Measurements from ENCODE around the gene CACNG3.

The CACNG3 gene

DNA sequence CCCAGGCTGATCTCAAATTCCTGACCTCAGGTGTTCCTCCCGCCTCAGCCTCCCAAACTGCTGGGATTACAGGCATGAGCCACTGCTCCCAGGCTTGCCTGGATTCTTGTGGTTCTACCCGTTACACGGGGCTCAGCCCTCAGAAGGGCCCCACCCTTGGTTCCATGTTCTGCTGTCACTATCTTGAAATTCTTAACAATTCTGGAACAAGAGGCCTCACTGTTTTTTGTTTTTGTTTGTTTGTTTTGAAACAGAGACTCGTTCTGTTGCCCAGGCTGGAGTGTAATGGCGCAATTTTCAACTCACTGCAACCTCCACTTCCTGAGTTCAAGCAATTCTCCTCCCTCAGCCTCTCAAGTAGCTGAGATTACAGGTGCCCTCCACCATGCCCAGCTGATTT is 96.6 kb downstream of the CACNG3 start:
- Histone ChIP-seq H3K27ac (ENCODE audit: low read length) (no peak overlapping the region), H3K9ac (ENCODE audit: low read length in 2 of 2) (no peak overlapping the region), H3K27me3 (ENCODE audit: control insufficient read depth in 1 of 2, insufficient read depth in 2 of 2, low read length in 2 of 2) (no peaks in the 10 kb centered on the region)

DNA sequence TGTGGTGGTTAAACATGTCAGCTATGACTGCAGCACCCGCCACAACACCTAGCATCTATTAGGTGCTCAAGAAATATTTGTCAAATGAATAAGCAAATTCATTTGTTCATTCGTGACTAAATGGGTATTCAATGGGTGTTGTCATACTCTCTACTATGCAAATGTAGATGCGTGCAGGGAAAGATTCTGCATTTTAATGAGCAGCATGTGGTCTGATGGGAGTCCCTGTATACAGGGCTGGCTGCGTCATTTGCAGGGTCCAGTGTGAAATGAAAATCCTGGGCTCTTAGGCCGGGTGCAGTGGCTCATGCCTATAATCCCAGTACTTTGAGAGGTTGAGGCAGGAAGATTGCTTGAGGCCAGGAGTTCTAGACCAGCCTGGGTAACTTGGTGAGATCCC is 97.5 kb downstream of the CACNG3 start:
- Histone ChIP-seq H3K4me1 (ENCODE audit: control insufficient read depth, insufficient read depth, low read length) (no peaks in the 10 kb centered on the region), H3K9ac (ENCODE audit: low read length in 2 of 2) (no peak overlapping the region), H3K4me3 (ENCODE audit: low read length in 2 of 2) (no peak overlapping the region), H3K27me3 (ENCODE audit: control insufficient read depth in 1 of 2, insufficient read depth in 2 of 2, low read length in 2 of 2) (no peaks in the 10 kb centered on the region), H3K9me3 (ENCODE audit: control insufficient read depth in 2 of 2, low read length in 2 of 2) (peaks cover 0 to 4% of the 10 kb centered on the region in 2 donors), H3K36me3 (ENCODE audit: control insufficient read depth in 2 of 2, insufficient read depth in 2 of 2, low read length in 2 of 2) (no peaks in the 10 kb centered on the region), H3K27ac (ENCODE audit: low read length) (no peak overlapping the region)

More for the DNA sequence above, 96.6 kb downstream of the CACNG3 start:
- Histone ChIP-seq H3K36me3 (ENCODE audit: control insufficient read depth in 2 of 2, insufficient read depth in 2 of 2, low read length in 2 of 2) (no peaks in the 10 kb centered on the region), H3K9me3 (ENCODE audit: control insufficient read depth in 2 of 2, low read length in 2 of 2) (peaks cover 0 to 4% of the 10 kb centered on the region in 2 donors), H3K4me3 (ENCODE audit: low read length in 2 of 2) (no peak overlapping the region), H3K4me1 (ENCODE audit: control insufficient read depth, insufficient read depth, low read length) (no peaks in the 10 kb centered on the region)

DNA sequence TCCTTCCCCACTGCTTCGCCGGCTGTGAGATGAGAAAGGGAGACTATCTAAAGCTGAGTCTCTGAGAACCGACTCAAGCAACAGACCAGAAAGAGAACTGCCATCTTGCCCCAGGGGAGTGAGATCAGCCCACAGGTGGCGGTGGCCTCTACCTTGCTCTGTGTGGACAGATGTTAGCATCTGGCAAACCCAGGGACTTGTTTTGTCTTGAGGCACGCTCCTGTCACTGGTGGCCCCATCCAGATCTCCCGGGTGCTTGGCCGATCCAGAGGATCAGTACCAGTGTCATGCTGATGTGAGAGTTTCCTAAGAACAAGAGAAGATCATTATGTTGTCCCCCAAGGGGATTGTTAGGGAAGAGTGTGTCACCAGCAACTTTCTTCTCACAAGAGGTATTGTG is 101.4 kb downstream of the CACNG3 start:
- Histone ChIP-seq H3K9ac (ENCODE audit: low read length in 2 of 2) (no peak overlapping the region), H3K9me3 (ENCODE audit: control insufficient read depth in 2 of 2, low read length in 2 of 2) (peaks cover 3 to 4% of the 10 kb centered on the region in 2 donors), H3K27me3 (ENCODE audit: control insufficient read depth in 1 of 2, insufficient read depth in 2 of 2, low read length in 2 of 2) (no peaks in the 10 kb centered on the region), H3K4me3 (ENCODE audit: low read length in 2 of 2) (no peak overlapping the region), H3K27ac (ENCODE audit: low read length) (no peak overlapping the region), H3K36me3 (ENCODE audit: control insufficient read depth in 2 of 2, insufficient read depth in 2 of 2, low read length in 2 of 2) (no peaks in the 10 kb centered on the region), H3K4me1 (ENCODE audit: control insufficient read depth, insufficient read depth, low read length) (no peaks in the 10 kb centered on the region)

DNA sequence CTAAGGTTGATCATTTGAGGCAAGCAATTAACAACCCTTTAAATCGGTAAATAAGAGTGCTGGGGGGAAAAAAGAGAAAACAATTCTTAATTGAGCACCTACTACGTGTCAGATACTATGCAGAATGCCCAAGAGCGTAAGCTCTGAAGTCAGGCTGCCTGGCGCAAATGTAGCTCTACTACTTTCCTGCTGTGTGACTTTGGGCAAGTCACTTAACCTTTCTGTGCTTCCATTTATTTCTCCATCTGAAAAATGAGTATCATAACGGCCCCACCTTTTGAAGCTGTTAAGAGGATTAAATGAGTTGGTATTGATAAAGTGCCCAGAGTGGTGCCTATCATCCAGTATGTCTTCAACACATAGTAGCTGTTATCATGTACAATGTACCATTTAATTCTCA is 102.0 kb downstream of the CACNG3 start:
- Histone ChIP-seq H3K9ac (ENCODE audit: low read length in 2 of 2) (no peak overlapping the region), H3K4me3 (ENCODE audit: low read length in 2 of 2) (no peak overlapping the region), H3K4me1 (ENCODE audit: control insufficient read depth, insufficient read depth, low read length) (no peaks in the 10 kb centered on the region), H3K36me3 (ENCODE audit: control insufficient read depth in 2 of 2, insufficient read depth in 2 of 2, low read length in 2 of 2) (no peaks in the 10 kb centered on the region), H3K27me3 (ENCODE audit: control insufficient read depth in 1 of 2, insufficient read depth in 2 of 2, low read length in 2 of 2) (no peaks in the 10 kb centered on the region), H3K9me3 (ENCODE audit: control insufficient read depth in 2 of 2, low read length in 2 of 2) (peaks cover 4 to 5% of the 10 kb centered on the region in 2 donors), H3K27ac (ENCODE audit: low read length) (no peak overlapping the region)

DNA sequence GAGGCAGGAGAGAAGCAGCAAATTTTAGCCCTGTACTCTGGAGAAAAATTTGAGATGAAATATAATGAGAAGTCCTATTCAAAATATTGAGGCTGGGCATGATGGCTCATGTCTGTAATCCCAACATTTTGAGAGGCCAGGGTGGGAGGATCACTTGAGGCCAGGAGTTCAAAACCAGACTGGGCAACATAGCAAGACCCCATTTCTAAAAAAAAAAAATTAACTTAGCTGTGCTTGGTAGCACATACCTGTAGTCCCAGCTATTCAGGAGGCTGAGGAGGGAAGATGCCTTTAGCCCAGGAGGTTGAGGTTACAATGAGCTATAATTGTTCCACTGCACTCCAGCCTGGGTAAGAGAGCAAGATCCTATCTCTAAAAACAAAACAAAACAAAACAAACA is 103.4 kb downstream of the CACNG3 start:
- Histone ChIP-seq H3K36me3 (ENCODE audit: control insufficient read depth in 2 of 2, insufficient read depth in 2 of 2, low read length in 2 of 2) (no peaks in the 10 kb centered on the region), H3K27ac (ENCODE audit: low read length) (no peak overlapping the region), H3K4me3 (ENCODE audit: low read length in 2 of 2) (no peak overlapping the region), H3K9me3 (ENCODE audit: control insufficient read depth in 2 of 2, low read length in 2 of 2) (peaks cover 0 to 5% of the 10 kb centered on the region in 2 donors), H3K27me3 (ENCODE audit: control insufficient read depth in 1 of 2, insufficient read depth in 2 of 2, low read length in 2 of 2) (no peaks in the 10 kb centered on the region), H3K4me1 (ENCODE audit: control insufficient read depth, insufficient read depth, low read length) (no peaks in the 10 kb centered on the region), H3K9ac (ENCODE audit: low read length in 2 of 2) (no peak overlapping the region)

DNA sequence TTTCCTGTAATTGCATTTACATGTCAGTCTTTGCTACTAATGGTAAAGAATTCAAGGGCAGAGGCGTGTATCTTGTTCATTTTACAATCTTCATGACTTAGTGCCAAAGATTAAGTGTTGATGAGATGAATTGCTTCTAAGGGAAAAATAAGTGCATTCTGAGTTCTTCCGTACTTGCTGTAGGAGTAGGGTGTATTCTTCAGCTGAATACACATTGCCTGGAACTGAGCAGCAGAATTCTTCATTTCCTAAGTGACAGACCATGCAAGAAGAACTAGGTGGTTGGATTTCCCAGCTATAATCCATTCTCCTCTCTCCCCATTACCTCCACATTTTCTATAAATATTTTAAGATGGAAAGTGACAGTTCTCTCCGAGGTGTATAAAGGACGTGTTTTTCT is 104.8 kb downstream of the CACNG3 start:
- Histone ChIP-seq H3K9me3 (ENCODE audit: control insufficient read depth in 2 of 2, low read length in 2 of 2) (peaks cover 0 to 5% of the 10 kb centered on the region in 2 donors), H3K36me3 (ENCODE audit: control insufficient read depth in 2 of 2, insufficient read depth in 2 of 2, low read length in 2 of 2) (no peaks in the 10 kb centered on the region), H3K27ac (ENCODE audit: low read length) (no peak overlapping the region), H3K4me3 (ENCODE audit: low read length in 2 of 2) (no peak overlapping the region), H3K27me3 (ENCODE audit: control insufficient read depth in 1 of 2, insufficient read depth in 2 of 2, low read length in 2 of 2) (peaks cover 0 to 2% of the 10 kb centered on the region in 2 donors), H3K4me1 (ENCODE audit: control insufficient read depth, insufficient read depth, low read length) (no peaks in the 10 kb centered on the region), H3K9ac (ENCODE audit: low read length in 2 of 2) (no peak overlapping the region)

DNA sequence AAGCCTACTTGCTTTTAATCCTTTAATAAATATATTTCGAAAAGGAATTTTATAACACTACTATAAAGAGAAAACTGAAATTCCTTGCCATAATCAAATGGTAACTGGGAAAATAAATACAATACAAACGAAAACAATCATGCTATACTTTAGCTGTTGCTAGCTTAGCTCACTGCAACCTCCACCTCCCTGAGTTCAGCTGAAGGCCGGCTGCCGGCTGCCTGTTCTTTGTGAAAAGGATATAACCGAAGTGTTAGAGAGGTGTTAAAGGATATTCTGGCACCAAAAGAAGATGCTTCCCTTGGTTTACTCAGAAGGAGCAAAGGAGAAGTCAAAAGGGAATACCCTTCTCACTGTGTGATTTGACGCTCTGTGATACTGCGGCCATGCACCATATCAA is 108.5 kb downstream of the CACNG3 start:
- no peaks in the 10 kb centered on the region for H3K4me1 ChIP-seq (ENCODE audit: control insufficient read depth, insufficient read depth, low read length)
- H3K9me3 ChIP-seq (ENCODE audit: control insufficient read depth in 2 of 2, low read length in 2 of 2), result peaks cover 0 to 8% of the 10 kb centered on the region in 2 donors
- H3K9ac ChIP-seq (ENCODE audit: low read length in 2 of 2), result no peak overlapping the region
- peaks cover 0 to 2% of the 10 kb centered on the region in 2 donors for H3K27me3 ChIP-seq (ENCODE audit: control insufficient read depth in 1 of 2, insufficient read depth in 2 of 2, low read length in 2 of 2)
- H3K27ac ChIP-seq (ENCODE audit: low read length), result no peak overlapping the region
- H3K36me3 ChIP-seq (ENCODE audit: control insufficient read depth in 2 of 2, insufficient read depth in 2 of 2, low read length in 2 of 2), result no peaks in the 10 kb centered on the region
- H3K4me3 ChIP-seq (ENCODE audit: low read length in 2 of 2), result no peak overlapping the region

DNA sequence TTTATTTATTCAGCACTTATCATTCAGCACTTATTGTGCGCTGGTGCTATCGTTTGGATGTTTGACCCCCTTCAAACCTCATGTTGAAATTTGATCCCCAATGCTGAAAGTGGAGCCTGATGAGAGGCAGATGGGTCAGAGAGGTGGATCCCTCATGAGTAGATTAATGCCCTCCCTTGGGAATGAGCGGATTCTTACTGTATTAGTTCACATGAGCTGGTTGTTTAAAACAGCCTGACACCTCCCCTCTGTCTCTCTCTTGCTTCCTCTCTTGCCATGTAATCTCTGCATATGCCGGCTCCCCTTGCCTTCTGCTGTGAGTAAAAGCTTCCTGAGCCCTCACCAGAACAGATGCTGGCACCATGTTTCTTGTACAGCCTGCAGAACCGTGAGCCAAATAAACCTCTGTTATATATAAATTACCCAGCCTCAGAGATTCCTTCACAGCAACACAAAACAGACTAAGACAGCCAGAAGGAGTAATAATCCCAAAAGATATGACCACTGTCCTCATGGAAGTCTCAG is 111.1 kb downstream of the CACNG3 start:
- peaks cover 0 to 2% of the 10 kb centered on the region in 2 donors for H3K27me3 ChIP-seq (ENCODE audit: control insufficient read depth in 1 of 2, insufficient read depth in 2 of 2, low read length in 2 of 2)

DNA sequence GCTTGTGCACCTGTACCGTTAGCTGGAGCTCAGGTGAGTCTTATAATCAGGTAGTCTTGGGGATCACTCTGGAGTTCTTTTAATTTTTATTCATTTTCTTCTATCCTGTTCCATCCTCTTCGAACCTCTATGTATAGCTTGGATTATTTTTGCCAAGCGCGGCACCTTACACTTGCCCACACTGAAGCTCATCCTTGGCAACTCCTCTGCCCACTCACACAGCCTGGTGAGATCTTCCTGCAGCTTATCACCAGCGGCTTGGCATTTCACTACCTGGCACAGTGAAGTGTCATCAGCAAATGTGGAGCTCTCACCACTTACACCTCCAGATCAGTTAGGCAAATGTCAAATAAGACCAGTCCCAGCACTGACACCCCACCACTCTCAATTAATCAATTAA is 116.7 kb downstream of the CACNG3 start:
- no peak overlapping the region for H3K27ac ChIP-seq (ENCODE audit: low read length)
- H3K27me3 ChIP-seq (ENCODE audit: control insufficient read depth in 1 of 2, insufficient read depth in 2 of 2, low read length in 2 of 2), result no peaks in the 10 kb centered on the region
- H3K9me3 ChIP-seq (ENCODE audit: control insufficient read depth in 2 of 2, low read length in 2 of 2), result peaks cover 3 to 6% of the 10 kb centered on the region in 2 donors
- H3K36me3 ChIP-seq (ENCODE audit: control insufficient read depth in 2 of 2, insufficient read depth in 2 of 2, low read length in 2 of 2), result no peaks in the 10 kb centered on the region
- no peaks in the 10 kb centered on the region for H3K4me1 ChIP-seq (ENCODE audit: control insufficient read depth, insufficient read depth, low read length)
- H3K4me3 ChIP-seq (ENCODE audit: low read length in 2 of 2), result no peak overlapping the region
- no peak overlapping the region for H3K9ac ChIP-seq (ENCODE audit: low read length in 2 of 2)

More for the DNA sequence above, 111.1 kb downstream of the CACNG3 start:
- H3K4me3 ChIP-seq (ENCODE audit: low read length in 2 of 2), result no peak overlapping the region
- no peak overlapping the region for H3K27ac ChIP-seq (ENCODE audit: low read length)
- H3K9me3 ChIP-seq (ENCODE audit: control insufficient read depth in 2 of 2, low read length in 2 of 2), result peaks cover 0 to 12% of the 10 kb centered on the region in 2 donors
- H3K9ac ChIP-seq (ENCODE audit: low read length in 2 of 2), result no peak overlapping the region
- H3K36me3 ChIP-seq (ENCODE audit: control insufficient read depth in 2 of 2, insufficient read depth in 2 of 2, low read length in 2 of 2), result no peaks in the 10 kb centered on the region
- no peaks in the 10 kb centered on the region for H3K4me1 ChIP-seq (ENCODE audit: control insufficient read depth, insufficient read depth, low read length)

DNA sequence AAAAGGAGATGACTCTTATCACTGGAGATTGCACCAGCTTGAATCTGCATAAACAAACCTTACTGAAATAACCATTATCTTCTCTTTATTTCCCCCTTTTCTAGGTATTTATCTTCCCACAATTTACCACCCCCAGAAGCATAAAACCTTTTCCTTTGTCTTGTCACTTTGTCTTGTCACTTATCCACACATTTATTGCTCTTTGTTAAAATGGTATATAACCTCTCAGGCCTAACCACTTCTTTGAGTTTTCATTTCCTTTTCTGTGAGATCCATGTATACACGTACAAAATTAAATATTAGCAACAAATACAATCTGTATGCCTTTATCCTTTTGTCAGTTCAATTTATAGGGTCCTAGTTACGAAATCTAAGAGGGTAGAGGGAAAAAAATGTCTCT is 122.9 kb downstream of the CACNG3 start:
- no peaks in the 10 kb centered on the region for H3K27me3 ChIP-seq (ENCODE audit: control insufficient read depth in 1 of 2, insufficient read depth in 2 of 2, low read length in 2 of 2)
- no peak overlapping the region for H3K9ac ChIP-seq (ENCODE audit: low read length in 2 of 2)
- no peaks in the 10 kb centered on the region for H3K36me3 ChIP-seq (ENCODE audit: control insufficient read depth in 2 of 2, insufficient read depth in 2 of 2, low read length in 2 of 2)
- peaks cover 3 to 5% of the 10 kb centered on the region in 2 donors for H3K9me3 ChIP-seq (ENCODE audit: control insufficient read depth in 2 of 2, low read length in 2 of 2)
- no peak overlapping the region for H3K4me3 ChIP-seq (ENCODE audit: low read length in 2 of 2)
- H3K27ac ChIP-seq (ENCODE audit: low read length), result no peak overlapping the region
- no peaks in the 10 kb centered on the region for H3K4me1 ChIP-seq (ENCODE audit: control insufficient read depth, insufficient read depth, low read length)

DNA sequence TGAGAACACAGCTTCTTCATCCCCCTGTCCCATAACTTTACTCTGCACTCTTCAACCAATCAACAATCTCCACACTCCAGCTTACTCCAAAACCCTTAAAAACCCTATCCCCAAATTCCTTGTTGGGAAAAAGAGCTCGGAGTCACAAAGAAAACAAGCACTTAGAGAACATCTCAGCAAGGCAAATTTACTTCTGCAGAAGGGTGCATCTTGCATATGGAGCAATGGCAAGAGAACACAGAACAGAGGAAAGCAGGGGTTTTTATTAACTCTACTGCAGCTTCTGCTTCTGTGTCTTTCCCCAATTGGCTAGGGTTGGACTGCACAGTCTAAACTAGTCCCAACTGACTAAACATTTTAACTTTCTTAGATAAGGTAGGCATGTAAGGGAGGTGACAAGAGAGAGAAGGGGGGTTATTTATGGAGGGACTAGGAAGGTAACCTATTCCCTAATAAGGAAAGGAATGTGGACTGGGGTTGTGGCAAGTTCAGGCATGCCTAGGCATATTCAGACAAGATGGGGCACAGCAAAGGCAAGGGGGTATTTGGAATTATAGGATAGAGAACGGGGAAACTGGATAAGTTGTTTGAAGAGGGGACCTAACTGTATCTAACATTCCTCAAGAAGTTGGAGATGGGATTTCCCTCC is 125.5 kb downstream of the CACNG3 start:
- no peaks in the 10 kb centered on the region for H3K36me3 ChIP-seq (ENCODE audit: control insufficient read depth in 2 of 2, insufficient read depth in 2 of 2, low read length in 2 of 2)
- no peaks in the 10 kb centered on the region for H3K4me1 ChIP-seq (ENCODE audit: control insufficient read depth, insufficient read depth, low read length)
- H3K9me3 ChIP-seq (ENCODE audit: control insufficient read depth in 2 of 2, low read length in 2 of 2), result peaks cover 3 to 5% of the 10 kb centered on the region in 2 donors
- H3K4me3 ChIP-seq (ENCODE audit: low read length in 2 of 2), result no peak overlapping the region
- no peak overlapping the region for H3K27ac ChIP-seq (ENCODE audit: low read length)
- H3K9ac ChIP-seq (ENCODE audit: low read length in 2 of 2), result no peak overlapping the region
- H3K27me3 ChIP-seq (ENCODE audit: control insufficient read depth in 1 of 2, insufficient read depth in 2 of 2, low read length in 2 of 2), result no peaks in the 10 kb centered on the region
